ENCODE data around the gene TNFAIP8L3.

TNFAIP8L3 gene

DNA sequence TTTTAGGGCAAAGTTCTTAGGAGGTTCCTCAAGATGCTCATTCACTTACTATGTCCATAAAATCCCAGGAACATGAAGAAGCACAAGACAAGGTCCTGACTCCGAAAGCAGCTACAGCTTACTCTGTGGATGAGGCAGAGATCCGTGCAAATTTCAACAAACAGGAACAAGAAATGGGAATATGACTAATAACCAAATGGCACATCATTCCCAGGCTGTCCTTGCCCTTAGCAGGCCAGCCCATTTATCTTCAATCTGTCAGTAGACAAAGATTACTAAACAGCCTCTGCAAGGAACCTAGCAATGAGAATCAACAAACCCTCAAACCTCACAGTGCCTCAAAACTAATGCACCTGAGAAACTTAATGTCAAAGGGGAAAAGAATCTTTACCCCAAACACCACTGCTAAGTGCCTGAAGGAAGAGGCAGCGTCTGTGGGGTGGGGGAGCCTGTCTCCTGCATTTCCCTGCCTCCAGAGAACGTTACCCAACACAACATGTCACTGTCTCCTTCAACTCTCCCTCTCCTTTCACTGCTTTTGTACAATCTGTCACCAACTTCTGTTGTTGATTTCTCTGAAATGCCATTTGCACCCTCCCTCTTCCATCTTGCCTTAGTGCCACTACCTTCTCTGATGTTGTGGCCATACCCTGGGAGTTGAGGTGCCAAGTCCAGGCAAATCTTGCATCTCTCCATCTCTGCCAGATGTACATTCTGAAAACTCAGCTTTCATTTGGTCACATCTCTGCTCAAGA is 4.8 kb downstream of the TNFAIP8L3 start:
- no peak for DNase-seq (ENCODE audit: low read depth)

DNA sequence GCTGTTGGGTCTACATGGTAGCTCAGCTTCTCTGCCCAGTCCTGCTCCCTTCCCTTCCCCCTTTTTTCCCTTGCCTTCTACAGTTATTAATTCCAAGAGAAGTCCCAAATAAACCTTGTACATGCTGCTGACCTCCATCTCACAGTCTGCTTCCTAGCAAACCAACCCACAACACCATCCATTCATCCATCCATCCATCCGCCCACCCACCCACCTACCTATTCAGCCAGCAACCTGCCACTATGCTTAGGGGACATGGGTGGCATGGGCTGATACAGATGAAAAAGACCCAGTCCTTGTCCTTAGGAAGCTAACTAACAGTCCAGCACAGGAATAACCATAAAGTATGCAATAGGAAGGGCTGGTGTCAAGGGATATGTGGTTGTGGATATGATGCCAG is 5.7 kb downstream of the TNFAIP8L3 start:
- DNase-seq (ENCODE audit: low read depth): no peak

DNA sequence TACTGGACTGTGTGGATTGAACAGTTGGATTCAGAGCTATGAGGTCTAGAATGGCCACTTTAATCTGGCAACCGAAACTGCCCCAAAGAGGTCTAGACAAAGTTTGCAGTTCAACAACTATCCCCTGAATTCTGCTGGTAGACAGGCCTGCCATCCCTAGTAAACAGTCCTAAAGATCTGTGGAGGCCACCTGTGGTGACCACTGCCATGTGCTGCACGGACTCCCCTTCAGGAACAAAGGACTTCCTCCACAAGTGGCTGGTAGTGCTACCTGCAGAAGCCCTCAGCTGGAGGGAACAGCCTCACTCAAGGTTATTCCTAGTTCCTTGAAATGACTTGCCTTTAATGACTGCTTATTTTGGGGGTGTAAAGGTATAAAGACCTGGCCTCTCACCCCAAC is 6.1 kb downstream of the TNFAIP8L3 start:
- DNase-seq (ENCODE audit: low read depth): no peak

DNA sequence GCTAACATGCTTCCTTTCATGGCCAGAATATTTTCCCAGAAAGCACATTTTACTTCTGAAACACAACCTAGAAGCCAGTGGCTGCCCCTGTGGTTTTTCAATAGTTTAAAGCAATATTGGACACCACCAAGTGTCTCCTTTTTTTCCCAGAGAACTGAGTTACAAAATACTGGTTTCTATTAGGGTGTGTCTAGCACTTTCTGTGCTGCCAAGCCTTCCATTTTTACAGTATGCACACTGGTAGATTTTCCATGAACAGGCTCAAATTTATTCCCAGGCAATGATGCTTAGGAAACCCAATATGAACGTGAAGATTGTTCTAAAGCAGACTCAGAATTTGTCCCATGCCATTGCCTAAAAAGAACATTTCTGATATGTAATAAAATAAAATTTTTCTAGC is 7.2 kb downstream of the TNFAIP8L3 start:
- peak; percentile 37 for DNase-seq (ENCODE audit: low read depth)

DNA sequence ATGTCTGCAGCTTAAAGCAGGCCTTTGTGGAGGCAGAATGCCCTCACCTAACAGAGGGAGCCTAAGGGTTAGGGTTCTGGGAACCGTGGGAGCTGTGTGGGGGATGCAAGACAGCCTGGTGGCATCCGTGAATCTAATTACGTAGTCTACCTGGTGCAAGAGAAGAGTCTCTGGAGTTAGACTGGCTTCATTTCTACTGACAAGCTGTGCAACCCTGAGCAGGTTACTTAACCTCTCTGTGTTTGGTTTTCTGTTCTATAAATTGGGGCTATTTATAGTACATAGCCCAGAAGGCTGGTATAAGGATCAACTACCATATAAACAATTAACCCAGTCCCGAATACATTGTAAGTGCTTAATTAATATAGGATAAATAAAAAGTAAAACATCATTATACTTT is 8.3 kb downstream of the TNFAIP8L3 start:
- no peak for DNase-seq (ENCODE audit: low read depth)

DNA sequence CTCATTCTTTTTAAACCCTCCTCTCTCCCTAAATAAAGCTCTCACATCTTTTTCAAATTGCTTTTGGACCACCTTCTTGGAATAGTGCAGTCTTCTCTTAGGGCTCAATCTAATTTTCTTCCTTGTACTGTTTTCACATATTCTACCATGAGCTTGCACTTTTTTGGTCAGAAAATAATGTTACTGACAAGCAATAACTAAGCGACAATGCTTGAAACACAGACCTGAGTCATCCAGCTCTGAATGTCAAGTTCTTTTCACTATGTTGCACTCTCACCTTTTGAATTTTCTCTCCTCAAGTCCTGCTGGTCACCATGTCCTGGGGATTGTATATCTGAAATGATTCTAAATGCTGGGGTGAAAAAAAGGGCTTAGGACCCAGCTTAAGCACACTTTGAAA is 8.9 kb downstream of the TNFAIP8L3 start:
- DNase-seq (ENCODE audit: low read depth): no peak

DNA sequence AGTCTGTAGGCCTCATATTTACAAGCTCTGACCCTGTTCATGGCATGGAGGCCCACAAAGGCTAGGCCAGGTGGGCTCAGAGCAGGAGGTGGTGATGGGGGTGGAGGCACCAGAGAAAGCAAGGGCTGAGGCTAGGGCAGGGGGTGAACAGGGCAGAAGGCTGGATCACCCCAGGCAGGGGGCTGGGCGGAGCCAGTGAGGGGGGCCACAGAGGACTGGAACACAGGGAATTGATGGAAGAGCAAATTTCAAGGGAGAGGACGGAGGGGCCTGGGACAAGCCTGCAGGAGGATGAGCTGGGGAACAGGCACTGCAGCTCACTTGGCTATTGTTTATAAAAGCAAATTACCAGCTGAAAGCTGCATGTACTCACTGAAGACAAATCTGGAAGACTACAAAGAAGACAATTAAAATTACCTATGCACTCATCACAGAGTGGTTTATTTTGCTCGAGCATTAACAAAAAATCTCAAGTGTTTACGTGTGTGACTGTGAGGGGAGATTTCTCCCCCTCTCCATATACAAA is 11.0 kb downstream of the TNFAIP8L3 start:
- no peak for DNase-seq (ENCODE audit: low read depth)

DNA sequence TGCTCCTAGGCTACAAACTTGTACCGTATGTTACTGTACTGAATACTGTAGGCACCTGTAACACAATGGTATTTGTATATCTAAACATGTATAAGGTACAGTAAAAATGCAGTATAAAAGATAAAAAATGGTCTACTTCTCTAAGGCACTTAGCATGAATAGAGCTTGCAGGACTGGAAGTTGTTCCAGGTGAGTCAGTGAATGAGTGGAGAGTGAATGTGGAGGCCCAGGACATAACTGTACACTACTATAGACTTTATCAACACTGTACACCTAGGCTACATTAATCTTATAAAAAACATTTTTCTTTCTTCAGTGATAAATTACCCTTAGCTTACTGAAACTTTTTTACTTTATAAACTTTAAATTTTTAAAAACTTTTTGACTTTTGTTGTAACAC is 12.5 kb downstream of the TNFAIP8L3 start:
- DNase-seq (ENCODE audit: low read depth): no peak

DNA sequence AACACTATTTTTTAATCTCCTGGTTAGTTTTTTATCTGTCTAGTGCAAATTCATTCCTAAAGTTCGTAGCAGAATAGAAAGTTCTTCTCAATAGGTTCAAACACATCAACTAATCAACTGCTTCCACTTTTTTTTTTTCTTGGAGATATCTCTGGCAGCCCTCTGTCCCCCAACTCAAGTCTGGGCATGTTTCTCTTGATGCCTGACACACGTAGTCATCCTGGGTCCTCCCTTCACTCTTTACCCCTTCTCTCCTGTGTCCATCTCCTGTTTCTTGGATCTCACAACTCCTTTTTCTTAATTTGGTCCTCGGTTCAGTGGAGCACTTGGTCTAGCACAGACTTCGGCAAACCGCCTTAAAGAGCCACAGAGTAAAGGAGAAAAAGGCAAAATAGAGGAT is 14.4 kb downstream of the TNFAIP8L3 start:
- DNase-seq (ENCODE audit: low read depth): no peak

DNA sequence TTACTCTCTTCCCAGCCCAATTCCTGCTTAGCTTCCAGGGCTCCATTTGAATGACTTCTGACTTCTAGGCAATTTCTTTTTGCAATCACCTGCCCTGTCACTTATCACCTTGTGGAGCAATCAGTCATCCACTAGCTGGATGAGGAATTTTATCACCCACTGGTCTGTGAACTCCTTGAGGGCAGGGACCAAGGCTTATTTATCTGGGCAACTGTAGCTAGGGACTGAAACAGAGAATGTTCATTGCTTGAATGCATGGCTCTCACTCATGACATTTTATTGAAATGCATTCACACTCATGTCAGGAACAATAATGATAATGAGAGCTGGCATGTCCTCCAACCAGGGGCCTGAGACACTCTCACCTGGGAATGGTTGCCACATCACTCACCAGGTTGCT is 15.5 kb downstream of the TNFAIP8L3 start:
- no peak for DNase-seq (ENCODE audit: low read depth)

DNA sequence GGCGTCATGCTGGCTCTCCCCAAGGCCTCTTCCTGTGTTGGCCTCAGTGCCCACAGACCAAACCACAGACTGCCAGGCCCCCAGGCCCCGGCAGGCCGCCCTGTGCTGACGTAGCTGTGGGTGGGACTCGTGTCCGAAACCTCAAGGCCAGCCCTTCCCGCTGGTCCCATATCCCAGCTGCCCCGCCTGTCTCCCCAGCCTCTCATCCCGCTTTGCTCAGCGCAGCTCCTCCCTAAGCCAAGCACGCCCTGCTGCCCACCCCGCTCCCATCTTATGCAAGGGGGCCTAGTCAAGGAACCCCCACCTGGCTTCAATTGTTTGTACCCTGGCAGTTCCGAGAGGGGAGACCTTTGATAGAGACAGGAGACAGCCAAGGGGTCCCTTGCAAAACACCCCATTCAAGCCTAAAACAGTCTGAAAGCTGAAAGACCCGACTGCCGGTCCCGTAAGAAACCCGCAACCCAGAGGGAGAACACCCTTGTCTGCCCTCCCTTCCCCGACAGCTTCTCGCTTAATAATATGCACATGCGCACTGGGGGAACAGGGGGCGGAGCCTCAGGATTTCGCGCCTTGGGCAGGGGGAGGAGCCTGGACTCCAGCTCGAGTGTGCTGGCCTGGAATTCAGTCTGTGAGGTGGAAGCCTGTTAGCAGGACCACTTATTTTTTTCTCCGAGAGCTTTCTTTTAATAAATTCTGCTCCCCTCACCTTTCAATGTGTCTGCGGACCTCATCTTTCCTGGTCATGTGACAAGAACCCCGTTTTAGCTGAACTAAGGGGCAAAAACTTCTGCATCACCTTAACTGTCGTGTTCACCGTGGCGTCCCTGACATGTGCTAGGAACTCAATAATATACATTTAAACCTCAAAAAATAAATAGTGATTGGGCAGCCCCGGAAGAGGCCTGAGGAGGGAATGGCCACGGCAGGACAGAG is 17.2 kb downstream of the TNFAIP8L3 start:
- peak; percentile 77 for DNase-seq (ENCODE audit: low read depth)

DNA sequence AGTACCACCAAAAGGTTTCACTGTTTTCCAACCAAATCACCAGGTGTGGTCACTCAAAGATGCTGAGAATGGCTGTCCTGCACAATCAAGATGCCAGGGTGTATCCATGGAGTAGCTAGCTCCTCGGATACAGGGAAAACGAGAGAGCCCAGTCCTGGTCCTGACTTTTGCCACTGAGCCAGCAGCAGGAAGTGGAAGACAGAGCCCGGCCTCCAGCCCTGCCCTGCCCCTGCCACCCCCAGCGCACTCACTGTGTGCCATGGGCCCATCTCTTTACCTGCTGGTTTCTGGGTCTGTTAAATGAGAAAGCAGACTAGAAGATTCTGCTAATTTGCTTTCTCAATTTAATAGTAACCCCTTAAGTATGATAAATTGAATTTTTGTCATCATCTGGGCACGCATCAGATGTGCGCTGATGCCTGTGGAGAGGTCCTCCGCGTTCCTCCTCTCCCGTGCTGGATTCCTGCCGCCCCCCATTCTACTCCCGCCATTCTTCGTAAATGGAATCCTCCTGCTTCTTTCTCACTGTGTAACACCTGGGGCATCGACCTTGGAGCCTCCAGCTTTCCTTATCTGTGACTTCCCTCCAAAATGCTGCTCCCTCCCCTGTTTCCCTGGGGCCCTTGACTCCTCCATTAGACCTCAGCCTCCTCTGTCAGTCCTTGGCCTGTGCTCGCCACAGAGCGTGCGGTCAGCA is 18.0 kb downstream of the TNFAIP8L3 start:
- DNase-seq (ENCODE audit: low read depth): no peak

DNA sequence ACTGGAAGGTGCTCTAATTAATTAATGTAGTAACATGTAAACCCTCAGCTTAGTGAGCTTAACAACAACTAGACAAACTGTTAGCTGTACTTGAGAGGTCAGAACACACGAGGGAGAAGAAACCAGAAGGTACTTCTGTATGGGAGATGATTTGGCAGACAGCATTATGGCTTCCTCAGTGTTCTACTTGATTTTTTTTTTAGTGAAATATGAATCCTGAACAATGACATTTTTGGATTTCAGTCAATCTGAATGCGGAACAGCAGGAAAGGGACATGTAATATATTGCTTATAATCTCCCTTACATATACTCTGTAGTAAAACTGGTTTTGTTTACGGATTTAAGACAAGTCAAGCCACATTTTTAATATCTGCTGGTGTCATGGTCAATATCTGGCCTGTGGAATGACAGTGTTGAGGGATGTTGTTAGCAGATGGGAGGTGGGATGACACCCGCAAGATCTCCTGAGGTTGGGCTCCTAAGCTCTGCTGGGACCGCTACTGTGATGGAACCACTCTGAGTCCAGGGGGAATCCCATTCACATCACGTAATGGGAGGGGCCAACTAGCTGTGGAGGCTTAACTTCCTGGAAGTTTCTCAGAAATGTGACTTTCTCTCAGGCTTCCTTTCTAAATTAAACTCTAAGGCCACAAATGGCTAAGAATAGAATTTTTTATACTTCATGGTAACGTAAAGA is 18.7 kb downstream of the TNFAIP8L3 start:
- DNase-seq (ENCODE audit: low read depth): peak; percentile 25

DNA sequence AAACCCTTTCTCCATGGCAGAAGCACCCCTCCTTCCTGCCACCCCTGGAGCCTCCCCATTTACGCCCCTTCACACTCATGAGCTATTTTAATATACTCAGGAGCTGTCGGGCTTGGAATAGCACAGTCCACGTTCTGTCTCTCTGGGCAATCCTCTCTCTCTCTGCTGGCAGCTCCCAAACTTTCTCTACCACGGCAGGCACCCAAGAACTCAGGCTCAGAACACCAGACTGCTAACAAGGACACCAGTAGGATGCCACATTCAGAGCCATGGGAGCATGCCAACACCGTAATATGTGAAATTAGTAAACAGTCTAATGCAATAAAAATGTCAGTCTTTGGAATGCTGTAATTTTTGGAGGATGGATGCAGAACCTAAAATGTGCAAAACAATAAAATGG is 19.3 kb downstream of the TNFAIP8L3 start:
- peak; percentile 70 for DNase-seq (ENCODE audit: low read depth)

DNA sequence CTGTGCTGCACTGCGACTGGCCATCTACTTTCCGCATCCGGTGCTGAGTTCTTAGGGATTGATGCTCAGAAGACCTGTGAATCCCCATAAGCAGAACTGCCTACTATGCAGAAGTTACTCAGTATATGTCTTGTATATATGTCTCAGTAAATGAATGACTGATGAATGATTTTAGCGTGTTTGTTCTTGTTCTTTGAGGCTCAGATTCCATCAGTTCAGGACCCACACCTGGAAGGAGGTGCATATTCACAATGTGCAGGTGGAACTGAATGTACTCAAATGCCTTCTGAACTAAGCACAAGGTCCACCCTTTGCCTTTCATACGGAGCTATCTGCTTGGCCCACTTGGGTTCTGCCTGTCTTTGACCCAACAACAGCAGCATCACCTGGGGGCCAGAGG is 19.8 kb downstream of the TNFAIP8L3 start:
- no peak for DNase-seq (ENCODE audit: low read depth)

DNA sequence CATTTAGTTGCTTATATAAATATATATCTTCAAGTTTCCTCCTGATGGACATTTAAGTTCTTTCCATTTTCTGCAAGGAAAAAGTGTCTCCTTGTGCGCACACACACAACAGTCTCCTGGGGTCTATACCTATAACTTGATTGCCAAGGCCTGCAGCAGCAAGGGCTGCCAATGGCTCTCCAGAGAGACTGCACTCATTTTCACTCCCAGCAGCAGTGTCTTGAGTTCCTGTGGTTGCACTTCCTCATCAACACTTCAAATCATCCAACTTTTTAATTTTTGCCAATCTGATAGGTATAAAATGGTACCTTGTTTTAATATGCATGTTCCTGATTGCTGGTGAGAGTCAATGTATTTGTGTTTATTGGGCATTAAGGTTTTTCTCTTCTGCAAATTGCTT is 23.1 kb downstream of the TNFAIP8L3 start:
- DNase-seq (ENCODE audit: low read depth): no peak

DNA sequence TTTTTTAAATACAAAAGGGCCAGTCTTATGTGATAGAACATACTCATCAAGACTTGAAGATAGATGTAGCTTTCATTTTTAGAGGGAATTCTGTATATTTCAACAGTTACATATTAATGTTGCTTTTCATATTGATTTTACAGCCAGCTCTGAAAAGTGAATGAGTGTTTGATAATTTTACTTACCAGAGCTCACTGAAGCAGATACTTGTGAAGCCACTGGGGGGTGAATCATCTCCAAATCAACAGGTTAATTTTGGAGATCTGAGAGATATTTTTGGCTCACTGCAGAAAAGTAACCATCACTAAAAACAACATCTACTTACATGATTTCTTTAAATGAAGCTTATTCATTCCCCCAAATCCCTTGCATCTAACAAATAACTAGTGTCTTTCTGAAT is 24.7 kb downstream of the TNFAIP8L3 start:
- no peak for DNase-seq (ENCODE audit: low read depth)

DNA sequence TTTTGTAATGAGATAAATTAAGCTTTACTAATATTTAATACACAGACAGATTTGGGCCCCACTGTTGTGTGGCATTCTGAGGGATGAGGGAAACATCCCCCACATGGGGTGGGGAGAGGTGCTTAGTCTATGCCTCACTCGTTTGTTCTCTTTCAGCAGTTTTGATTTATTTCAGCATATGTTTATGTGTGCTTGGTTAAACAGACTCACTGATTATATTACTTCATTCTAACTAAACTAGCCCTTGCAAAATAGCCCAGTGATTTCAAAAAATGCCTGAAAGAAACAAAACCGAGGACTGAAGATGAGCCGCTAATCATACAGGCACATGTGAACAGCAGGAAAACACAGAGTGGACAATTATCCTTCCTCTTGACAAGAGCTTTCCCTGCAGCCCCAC is 27.2 kb downstream of the TNFAIP8L3 start:
- peak; percentile 40 for DNase-seq (ENCODE audit: low read depth)

DNA sequence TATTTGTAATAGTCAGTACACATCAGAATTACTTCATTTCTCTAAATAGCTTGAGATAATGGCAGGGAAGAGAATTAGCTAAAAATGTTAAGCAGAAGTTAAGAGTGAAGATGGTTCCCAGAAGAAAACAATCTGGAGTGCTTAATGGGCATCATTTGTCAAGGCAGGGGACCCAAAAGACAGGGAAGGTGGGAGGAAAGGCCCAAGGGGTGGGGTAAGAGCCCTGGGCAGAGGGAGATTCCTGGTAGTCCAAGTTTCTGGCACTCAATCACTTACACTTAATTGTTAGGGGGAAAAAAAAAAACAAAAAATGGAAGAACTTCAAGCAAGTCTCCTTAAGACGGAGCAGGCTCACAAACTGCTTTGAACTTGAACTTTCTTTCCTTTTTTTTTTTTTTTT is 28.9 kb downstream of the TNFAIP8L3 start:
- DNase-seq (ENCODE audit: low read depth): no peak

DNA sequence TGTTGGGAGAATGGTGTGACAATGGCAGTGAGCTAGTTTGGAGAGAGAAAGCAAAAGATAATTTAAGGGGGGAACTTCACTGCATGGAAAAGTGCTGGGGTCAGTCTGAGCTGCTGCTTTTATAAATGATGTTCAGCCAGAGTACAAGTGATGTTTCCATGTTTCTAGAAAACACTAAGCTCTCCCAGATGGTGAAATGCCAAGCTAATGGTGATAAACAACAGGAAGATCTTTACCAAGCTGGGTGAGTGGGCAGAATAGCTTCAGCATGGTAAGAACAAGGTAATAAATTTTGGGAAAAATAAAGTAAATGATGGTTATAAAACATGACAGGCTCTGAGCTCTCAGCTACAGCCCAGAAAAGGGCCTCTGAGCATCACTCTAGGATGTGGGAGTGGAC is 29.4 kb downstream of the TNFAIP8L3 start:
- no peak for DNase-seq (ENCODE audit: low read depth)

DNA sequence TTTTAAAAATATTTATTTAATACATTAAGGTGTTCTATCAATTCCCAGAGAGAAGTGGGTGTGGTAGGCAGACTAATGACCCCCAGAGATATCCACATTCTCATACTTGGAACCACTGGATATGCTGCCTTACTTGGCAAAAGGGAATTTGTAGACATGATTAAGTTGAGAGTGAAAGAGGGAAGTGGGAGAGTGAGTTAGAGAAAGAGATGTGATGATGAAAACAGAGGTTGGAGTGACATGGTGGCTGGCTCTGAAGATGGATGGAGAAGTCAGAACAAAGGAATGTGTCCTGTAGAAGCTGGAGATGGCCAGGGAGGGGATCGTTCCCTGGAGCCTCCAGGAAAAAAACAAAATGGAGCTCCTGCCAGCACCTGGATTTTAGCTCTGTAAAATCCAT is 32.0 kb downstream of the TNFAIP8L3 start:
- DNase-seq (ENCODE audit: low read depth): no peak

Measured in fibroblast of gingiva (primary cell).